GM23338 (cell line): ENCODE measurements around the gene DUSP1.
"Not testable (repeated sequence)": the region's sequence is repeated elsewhere in the genome, so short reads cannot be mapped to it uniquely, and the experiment has no call there.

Experiments used
- EZH2 ChIP-seq: fragments of 200-600 bp; sonication (generic); IDR thresholded peaks from one replicate; pipeline ENCODE4 v1.8.0; 2017; ENCODE audit warnings: antibody characterized with exemption, mild to moderate bottlenecking, low read depth; ENCODE audit not compliant: unreplicated experiment
- JUNB ChIP-seq: IDR thresholded peaks from one replicate; pipeline ENCODE4 v1.6.1; 2016; ENCODE audit warnings: antibody characterized with exemption; ENCODE audit not compliant: unreplicated experiment
- POLR2AphosphoS5 ChIP-seq: IDR thresholded peaks from 2 replicates; pipeline ENCODE4 v1.6.1; 2016; ENCODE audit warnings: antibody characterized with exemption, low read depth
- TF ChIP-seq, protein P1 (sequence below), 2 experiments: fragments of 200-600 bp in 1 of 2; sonication (generic) in 1 of 2; conservative IDR thresholded peaks; 2 replicates each; pipeline versions ENCODE4 v1.5.1 to v1.6.1; 2016 to 2017; ENCODE audit warnings: antibody characterized with exemption in 2 of 2, low read depth in 2 of 2, mild to moderate bottlenecking in 2 of 2, moderate library complexity in 1 of 2
- TF ChIP-seq, protein P2 (sequence below): IDR thresholded peaks from one replicate; pipeline ENCODE4 v1.6.1; 2018; ENCODE audit warnings: antibody characterized with exemption; ENCODE audit not compliant: unreplicated experiment

DNA sequence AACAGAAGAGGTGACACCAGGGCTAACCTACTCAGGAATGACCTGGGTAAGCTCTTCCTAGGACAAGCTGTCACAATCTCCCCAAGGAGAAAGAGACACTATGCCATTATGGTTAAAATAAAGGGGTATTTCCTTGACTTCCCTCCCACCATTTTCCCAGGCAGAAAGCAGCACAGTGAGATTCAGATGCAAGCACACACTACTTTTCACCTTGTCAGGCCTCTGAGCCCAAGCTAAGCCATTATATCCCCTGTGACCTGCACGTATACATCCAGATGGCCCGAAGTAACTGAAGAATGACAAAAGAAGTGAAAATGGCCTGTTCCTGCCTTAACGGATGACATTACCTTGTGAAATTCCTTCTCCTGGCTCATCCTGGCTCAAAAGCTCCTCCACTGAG lies 16.5 kb upstream of the DUSP1 start:
- TF ChIP-seq, protein P1, sequence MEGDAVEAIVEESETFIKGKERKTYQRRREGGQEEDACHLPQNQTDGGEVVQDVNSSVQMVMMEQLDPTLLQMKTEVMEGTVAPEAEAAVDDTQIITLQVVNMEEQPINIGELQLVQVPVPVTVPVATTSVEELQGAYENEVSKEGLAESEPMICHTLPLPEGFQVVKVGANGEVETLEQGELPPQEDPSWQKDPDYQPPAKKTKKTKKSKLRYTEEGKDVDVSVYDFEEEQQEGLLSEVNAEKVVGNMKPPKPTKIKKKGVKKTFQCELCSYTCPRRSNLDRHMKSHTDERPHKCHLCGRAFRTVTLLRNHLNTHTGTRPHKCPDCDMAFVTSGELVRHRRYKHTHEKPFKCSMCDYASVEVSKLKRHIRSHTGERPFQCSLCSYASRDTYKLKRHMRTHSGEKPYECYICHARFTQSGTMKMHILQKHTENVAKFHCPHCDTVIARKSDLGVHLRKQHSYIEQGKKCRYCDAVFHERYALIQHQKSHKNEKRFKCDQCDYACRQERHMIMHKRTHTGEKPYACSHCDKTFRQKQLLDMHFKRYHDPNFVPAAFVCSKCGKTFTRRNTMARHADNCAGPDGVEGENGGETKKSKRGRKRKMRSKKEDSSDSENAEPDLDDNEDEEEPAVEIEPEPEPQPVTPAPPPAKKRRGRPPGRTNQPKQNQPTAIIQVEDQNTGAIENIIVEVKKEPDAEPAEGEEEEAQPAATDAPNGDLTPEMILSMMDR (conservative IDR thresholded peaks at IDR 0.05; ENCODE audit: low read depth in 2 of 2): not testable (repeated sequence)
- not testable (repeated sequence) for TF ChIP-seq POLR2AphosphoS5, EZH2, JUNB
- TF ChIP-seq, protein P2, sequence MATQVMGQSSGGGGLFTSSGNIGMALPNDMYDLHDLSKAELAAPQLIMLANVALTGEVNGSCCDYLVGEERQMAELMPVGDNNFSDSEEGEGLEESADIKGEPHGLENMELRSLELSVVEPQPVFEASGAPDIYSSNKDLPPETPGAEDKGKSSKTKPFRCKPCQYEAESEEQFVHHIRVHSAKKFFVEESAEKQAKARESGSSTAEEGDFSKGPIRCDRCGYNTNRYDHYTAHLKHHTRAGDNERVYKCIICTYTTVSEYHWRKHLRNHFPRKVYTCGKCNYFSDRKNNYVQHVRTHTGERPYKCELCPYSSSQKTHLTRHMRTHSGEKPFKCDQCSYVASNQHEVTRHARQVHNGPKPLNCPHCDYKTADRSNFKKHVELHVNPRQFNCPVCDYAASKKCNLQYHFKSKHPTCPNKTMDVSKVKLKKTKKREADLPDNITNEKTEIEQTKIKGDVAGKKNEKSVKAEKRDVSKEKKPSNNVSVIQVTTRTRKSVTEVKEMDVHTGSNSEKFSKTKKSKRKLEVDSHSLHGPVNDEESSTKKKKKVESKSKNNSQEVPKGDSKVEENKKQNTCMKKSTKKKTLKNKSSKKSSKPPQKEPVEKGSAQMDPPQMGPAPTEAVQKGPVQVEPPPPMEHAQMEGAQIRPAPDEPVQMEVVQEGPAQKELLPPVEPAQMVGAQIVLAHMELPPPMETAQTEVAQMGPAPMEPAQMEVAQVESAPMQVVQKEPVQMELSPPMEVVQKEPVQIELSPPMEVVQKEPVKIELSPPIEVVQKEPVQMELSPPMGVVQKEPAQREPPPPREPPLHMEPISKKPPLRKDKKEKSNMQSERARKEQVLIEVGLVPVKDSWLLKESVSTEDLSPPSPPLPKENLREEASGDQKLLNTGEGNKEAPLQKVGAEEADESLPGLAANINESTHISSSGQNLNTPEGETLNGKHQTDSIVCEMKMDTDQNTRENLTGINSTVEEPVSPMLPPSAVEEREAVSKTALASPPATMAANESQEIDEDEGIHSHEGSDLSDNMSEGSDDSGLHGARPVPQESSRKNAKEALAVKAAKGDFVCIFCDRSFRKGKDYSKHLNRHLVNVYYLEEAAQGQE: not testable (repeated sequence)
